DND-41 (cell line): Measurements from ENCODE around the gene SEMA4B.

Experiments
- EZH2 ChIP-seq: IDR thresholded peaks from 3 replicates; pipeline ENCODE4 v1.6.1; 2012; ENCODE audit warnings: borderline replicate concordance, low read depth, mild to moderate bottlenecking, moderate library complexity, low read length, inconsistent platforms; ENCODE audit not compliant: severe bottlenecking
- TF ChIP-seq, protein P1 (sequence below): IDR thresholded peaks from 2 replicates; pipeline ENCODE4 v1.5.1; 2012; ENCODE audit warnings: borderline replicate concordance, low read length, moderate library complexity, mild to moderate bottlenecking; ENCODE audit not compliant: poor library complexity, severe bottlenecking; ENCODE audit errors: extremely low read depth

DNA sequence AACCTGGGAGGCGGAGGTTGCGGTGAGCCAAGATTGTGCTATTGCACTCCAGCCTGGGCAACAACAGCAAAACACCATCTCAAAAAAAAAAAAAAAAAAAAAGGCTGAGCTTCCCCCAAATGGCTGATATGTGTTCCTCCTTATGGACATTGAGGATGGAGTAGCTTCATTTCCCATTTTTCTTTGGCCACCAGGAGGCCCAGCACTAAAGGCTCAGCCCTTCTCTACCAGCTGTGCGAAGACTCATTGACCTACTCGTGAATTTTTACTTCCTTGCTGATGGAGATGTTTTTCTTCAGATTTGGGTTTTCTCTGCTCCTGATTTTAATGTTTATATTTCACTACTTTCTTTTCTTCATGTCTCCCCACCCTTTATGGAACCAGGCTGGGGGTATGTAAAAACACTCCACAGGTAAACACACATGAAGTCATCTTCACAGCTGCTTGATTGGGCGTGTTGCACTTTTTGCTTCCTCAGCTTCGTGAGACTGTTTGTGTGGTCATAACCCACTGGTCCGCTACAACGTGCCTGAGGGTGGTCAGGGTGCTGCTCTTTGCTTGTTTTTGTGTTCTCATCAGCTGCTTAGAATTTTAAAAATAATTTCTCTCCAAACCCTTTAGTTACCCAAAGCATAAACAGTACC is 13.5 kb downstream of the SEMA4B start:
- TF ChIP-seq, protein P1, sequence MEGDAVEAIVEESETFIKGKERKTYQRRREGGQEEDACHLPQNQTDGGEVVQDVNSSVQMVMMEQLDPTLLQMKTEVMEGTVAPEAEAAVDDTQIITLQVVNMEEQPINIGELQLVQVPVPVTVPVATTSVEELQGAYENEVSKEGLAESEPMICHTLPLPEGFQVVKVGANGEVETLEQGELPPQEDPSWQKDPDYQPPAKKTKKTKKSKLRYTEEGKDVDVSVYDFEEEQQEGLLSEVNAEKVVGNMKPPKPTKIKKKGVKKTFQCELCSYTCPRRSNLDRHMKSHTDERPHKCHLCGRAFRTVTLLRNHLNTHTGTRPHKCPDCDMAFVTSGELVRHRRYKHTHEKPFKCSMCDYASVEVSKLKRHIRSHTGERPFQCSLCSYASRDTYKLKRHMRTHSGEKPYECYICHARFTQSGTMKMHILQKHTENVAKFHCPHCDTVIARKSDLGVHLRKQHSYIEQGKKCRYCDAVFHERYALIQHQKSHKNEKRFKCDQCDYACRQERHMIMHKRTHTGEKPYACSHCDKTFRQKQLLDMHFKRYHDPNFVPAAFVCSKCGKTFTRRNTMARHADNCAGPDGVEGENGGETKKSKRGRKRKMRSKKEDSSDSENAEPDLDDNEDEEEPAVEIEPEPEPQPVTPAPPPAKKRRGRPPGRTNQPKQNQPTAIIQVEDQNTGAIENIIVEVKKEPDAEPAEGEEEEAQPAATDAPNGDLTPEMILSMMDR, result no peak
- no peak for TF ChIP-seq EZH2
